Vagina (tissue), 2 donors: ENCODE measurements around the gene C1QTNF12.

Experiments used
- POLR2A ChIP-seq, 2 donors: fragments of 450-650 bp; IDR thresholded peaks; one replicate each; pipeline ENCODE4 v1.6.1; 2017; ENCODE audit warnings: antibody characterized with exemption in 2 of 2, mild to moderate bottlenecking in 2 of 2, moderate library complexity in 2 of 2
- TF ChIP-seq, protein P1 (sequence below), 3 experiments: fragments of 450-650 bp in 2 of 3; fragments of 200-600 bp in 1 of 3; sonication (generic) in 1 of 3; IDR thresholded peaks; one replicate each; pipeline ENCODE4 v1.5.1; 2017 to 2019; ENCODE audit warnings: antibody characterized with exemption in 3 of 3, mild to moderate bottlenecking in 2 of 3, moderate library complexity in 2 of 3

DNA sequence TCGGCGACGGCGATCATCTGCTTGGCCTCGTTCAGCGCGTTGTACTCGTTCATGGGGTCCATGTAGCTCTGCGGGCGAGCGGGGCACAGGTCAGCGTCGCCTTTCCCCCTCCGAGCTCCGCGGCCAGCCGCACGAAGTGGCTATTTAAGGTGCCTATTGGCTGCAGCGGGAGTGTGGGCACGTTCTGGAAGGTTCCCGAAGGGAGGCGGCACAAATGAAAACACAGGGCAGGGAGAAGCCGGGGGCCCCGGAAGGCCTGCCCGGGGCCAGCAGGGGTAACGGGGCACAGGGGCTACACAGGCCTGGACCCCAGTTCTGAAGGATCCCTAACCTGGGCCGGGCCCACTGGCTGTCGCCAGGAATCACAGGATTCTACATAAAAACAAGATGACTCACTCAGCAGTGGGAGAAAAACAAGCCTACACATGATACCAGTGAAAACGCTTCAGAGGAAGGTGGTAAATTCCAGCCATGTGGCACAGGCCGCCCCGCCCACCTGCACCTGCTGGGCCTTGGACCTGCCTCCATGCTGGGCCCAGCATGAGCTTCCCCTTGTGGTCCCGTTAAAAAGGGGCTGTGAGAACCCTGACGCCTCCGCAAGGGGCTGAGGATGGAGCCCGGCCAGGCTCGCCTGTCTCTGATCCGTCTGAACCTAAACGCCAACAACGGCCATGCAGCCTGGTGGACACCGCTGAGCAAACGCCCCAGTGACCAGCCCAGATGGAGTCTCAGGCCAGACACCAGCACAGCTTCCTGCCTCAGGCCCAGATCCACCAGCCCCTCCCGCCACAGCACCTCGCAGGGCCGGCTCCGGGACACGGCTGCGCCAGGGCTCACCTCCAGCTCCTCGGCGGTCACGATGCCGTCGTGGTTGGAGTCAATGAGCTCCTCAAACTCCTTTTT is 28.6 kb downstream of the C1QTNF12 start:
- TF ChIP-seq, protein P1, sequence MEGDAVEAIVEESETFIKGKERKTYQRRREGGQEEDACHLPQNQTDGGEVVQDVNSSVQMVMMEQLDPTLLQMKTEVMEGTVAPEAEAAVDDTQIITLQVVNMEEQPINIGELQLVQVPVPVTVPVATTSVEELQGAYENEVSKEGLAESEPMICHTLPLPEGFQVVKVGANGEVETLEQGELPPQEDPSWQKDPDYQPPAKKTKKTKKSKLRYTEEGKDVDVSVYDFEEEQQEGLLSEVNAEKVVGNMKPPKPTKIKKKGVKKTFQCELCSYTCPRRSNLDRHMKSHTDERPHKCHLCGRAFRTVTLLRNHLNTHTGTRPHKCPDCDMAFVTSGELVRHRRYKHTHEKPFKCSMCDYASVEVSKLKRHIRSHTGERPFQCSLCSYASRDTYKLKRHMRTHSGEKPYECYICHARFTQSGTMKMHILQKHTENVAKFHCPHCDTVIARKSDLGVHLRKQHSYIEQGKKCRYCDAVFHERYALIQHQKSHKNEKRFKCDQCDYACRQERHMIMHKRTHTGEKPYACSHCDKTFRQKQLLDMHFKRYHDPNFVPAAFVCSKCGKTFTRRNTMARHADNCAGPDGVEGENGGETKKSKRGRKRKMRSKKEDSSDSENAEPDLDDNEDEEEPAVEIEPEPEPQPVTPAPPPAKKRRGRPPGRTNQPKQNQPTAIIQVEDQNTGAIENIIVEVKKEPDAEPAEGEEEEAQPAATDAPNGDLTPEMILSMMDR (IDR thresholded peaks at IDR 0.05), result no peak
- TF ChIP-seq POLR2A (IDR thresholded peaks at IDR 0.05), result no peak
